H9 (cell line): ENCODE measurements around the gene WHRN. TPM values are rescaled to one million over a fixed set of nuclear protein-coding genes. Genes with fewer than 3 reads are reported as not detected.

Experiments used
- DNase-seq: peaks from one replicate; pipeline ENCODE4 v3.0.0-alpha.2; 2017
- H2AFZ ChIP-seq: one replicate; pipeline ENCODE4 v1.6.1; 2013; ENCODE audit warnings: mild to moderate bottlenecking, low read length, control low read depth, moderate library complexity
- H2AK5ac ChIP-seq: 2 replicates; pipeline ENCODE4 v1.6.1; 2013; ENCODE audit warnings: low read length, control low read depth, mixed read lengths; ENCODE audit not compliant: insufficient read length
- H2BK120ac ChIP-seq: one replicate; pipeline ENCODE4 v1.6.1; 2013; ENCODE audit warnings: low read depth, mild to moderate bottlenecking, low read length, control low read depth, inconsistent platforms; ENCODE audit not compliant: poor library complexity, severe bottlenecking
- H2BK12ac ChIP-seq: 2 replicates; pipeline ENCODE4 v1.6.1; 2013; ENCODE audit warnings: low read length, control low read depth, mixed read lengths, low read depth; ENCODE audit not compliant: insufficient read length
- H2BK15ac ChIP-seq: 2 replicates; pipeline ENCODE4 v1.6.1; 2013; ENCODE audit warnings: low read depth, low read length, control low read depth
- H2BK20ac ChIP-seq: one replicate; pipeline ENCODE4 v1.6.1; 2013; ENCODE audit warnings: low read depth, mild to moderate bottlenecking, low read length, control low read depth, inconsistent platforms; ENCODE audit not compliant: poor library complexity, severe bottlenecking
- H2BK5ac ChIP-seq: 2 replicates; pipeline ENCODE4 v1.6.1; 2013; ENCODE audit warnings: low read length, control low read depth, mixed read lengths; ENCODE audit not compliant: insufficient read length
- H3K14ac ChIP-seq: 2 replicates; pipeline ENCODE4 v1.6.1; 2013; ENCODE audit warnings: low read length, control low read depth; ENCODE audit not compliant: insufficient read depth
- H3K18ac ChIP-seq: 2 replicates; pipeline ENCODE4 v1.6.1; 2013; ENCODE audit warnings: low read depth, mild to moderate bottlenecking, mixed read lengths, low read length, control low read depth; ENCODE audit not compliant: insufficient read length
- H3K23ac ChIP-seq: 2 replicates; pipeline ENCODE4 v1.6.1; 2013; ENCODE audit warnings: low read length, control low read depth, mixed read lengths, low read depth; ENCODE audit not compliant: insufficient read length
- H3K23me2 ChIP-seq: 2 replicates; pipeline ENCODE4 v1.6.1; 2013; ENCODE audit warnings: low read depth, mild to moderate bottlenecking, mixed read lengths, low read length, control low read depth; ENCODE audit not compliant: insufficient read length, poor library complexity, severe bottlenecking
- H3K27ac ChIP-seq: 2 replicates; pipeline ENCODE4 v1.5.1; 2013; ENCODE audit warnings: low read length, control low read depth, mixed read lengths, low read depth; ENCODE audit not compliant: insufficient read length
- H3K27me3 ChIP-seq: 2 replicates; pipeline ENCODE4 v1.6.1; 2013; ENCODE audit warnings: low read length, control low read depth, inconsistent platforms; ENCODE audit not compliant: insufficient read depth
- H3K4ac ChIP-seq: 2 replicates; pipeline ENCODE4 v1.6.1; 2013; ENCODE audit warnings: low read depth, mild to moderate bottlenecking, control low read depth, inconsistent platforms, low read length, moderate library complexity
- H3K4me1 ChIP-seq: 2 replicates; pipeline ENCODE4 v1.6.1; 2013; ENCODE audit warnings: low read length, control low read depth, inconsistent platforms; ENCODE audit not compliant: insufficient read depth
- H3K4me2 ChIP-seq: 2 replicates; pipeline ENCODE4 v1.6.1; 2013; ENCODE audit warnings: low read length, control low read depth, mixed read lengths; ENCODE audit not compliant: insufficient read length, insufficient read depth
- H3K56ac ChIP-seq: 2 replicates; pipeline ENCODE4 v1.6.1; 2013; ENCODE audit warnings: low read depth, mild to moderate bottlenecking, mixed read lengths, low read length, control low read depth; ENCODE audit not compliant: insufficient read length
- H3K79me1 ChIP-seq: 2 replicates; pipeline ENCODE4 v1.6.1; 2013; ENCODE audit warnings: low read depth, mild to moderate bottlenecking, moderate library complexity, low read length, control low read depth, inconsistent platforms; ENCODE audit not compliant: insufficient read depth, poor library complexity, severe bottlenecking
- H3K79me2 ChIP-seq: 2 replicates; pipeline ENCODE4 v1.6.1; 2013; ENCODE audit warnings: low read length, control low read depth, inconsistent platforms; ENCODE audit not compliant: insufficient read depth
- H3K9ac ChIP-seq: 2 replicates; pipeline ENCODE4 v1.6.1; 2013; ENCODE audit warnings: low read length, control low read depth, mixed read lengths; ENCODE audit not compliant: insufficient read length; ENCODE audit errors: extremely low read depth
- H3K9me3 ChIP-seq: one replicate; pipeline ENCODE4 v1.6.1; 2013; ENCODE audit warnings: low read depth, low read length, inconsistent platforms; ENCODE audit not compliant: control insufficient read depth
- H3T11ph ChIP-seq: one replicate; pipeline ENCODE4 v1.6.1; 2013; ENCODE audit warnings: mild to moderate bottlenecking, low read length, control low read depth, inconsistent platforms
- H4K20me1 ChIP-seq: one replicate; pipeline ENCODE4 v1.6.1; 2013; ENCODE audit not compliant: control insufficient read depth, insufficient read length, insufficient read depth
- H4K5ac ChIP-seq: 2 replicates; pipeline ENCODE4 v1.6.1; 2013; ENCODE audit warnings: low read depth, mild to moderate bottlenecking, mixed read lengths, low read length, control low read depth; ENCODE audit not compliant: insufficient read length
- H4K8ac ChIP-seq: replicated peaks from 2 replicates; pipeline ENCODE4 v1.6.1; 2013; ENCODE audit warnings: low read length, control low read depth, mixed read lengths, low read depth; ENCODE audit not compliant: insufficient read length
- H4K91ac ChIP-seq: 2 replicates; pipeline ENCODE4 v1.6.1; 2013; ENCODE audit warnings: low read depth, mild to moderate bottlenecking, moderate library complexity, mixed read lengths, low read length, control low read depth; ENCODE audit not compliant: insufficient read length
- H3K27ac Mint-ChIP-seq, 3 experiments: 2 replicates in 2 of 3; 3 replicates in 1 of 3; pipeline ENCODE4 v1.8.0; 2020 to 2021; ENCODE audit warnings: mixed read lengths in 3 of 3, mild to moderate bottlenecking in 1 of 3, moderate library complexity in 1 of 3
- H3K27me3 Mint-ChIP-seq: 2 replicates; pipeline ENCODE4 v1.8.0; 2021; ENCODE audit warnings: low read depth, mild to moderate bottlenecking, moderate library complexity, mixed read lengths
- H3K36me3 Mint-ChIP-seq, 3 experiments: 2 replicates in 2 of 3; 3 replicates in 1 of 3; pipeline ENCODE4 v1.8.0; 2020 to 2021; ENCODE audit warnings: low read depth in 3 of 3, mixed read lengths in 3 of 3; ENCODE audit not compliant: insufficient read depth in 1 of 3
- H3K4me1 Mint-ChIP-seq, 2 experiments: 2 replicates each; pipeline ENCODE4 v1.8.0; 2020; ENCODE audit warnings: mixed read lengths in 2 of 2
- H3K4me3 Mint-ChIP-seq, 2 experiments: 2 replicates in 1 of 2; 3 replicates in 1 of 2; pipeline ENCODE4 v1.8.0; 2020 to 2021; ENCODE audit warnings: mild to moderate bottlenecking in 2 of 2, mixed read lengths in 2 of 2, moderate library complexity in 1 of 2
- H3K9me3 Mint-ChIP-seq, 2 experiments: 2 replicates in 1 of 2; 3 replicates in 1 of 2; pipeline ENCODE4 v1.8.0; 2020; ENCODE audit warnings: mild to moderate bottlenecking in 2 of 2, mixed read lengths in 2 of 2, moderate library complexity in 1 of 2
- CTCF ChIP-seq: fragments of 200-600 bp; sonication (generic); conservative IDR thresholded peaks from 3 replicates; pipeline ENCODE4 v1.8.0; 2021; ENCODE audit warnings: antibody characterized with exemption, mild to moderate bottlenecking
- WGBS: extraction: QIAGEN DNeasy Blood & Tissue Kit; methylation state at CpG from one replicate; pipeline ENCODE4 v1.1.7; 2013; ENCODE audit warnings: missing lambda C conversion rate, low lambda C conversion rate, mixed read lengths; ENCODE audit not compliant: insufficient read length; ENCODE audit errors: extremely low coverage; 5-methylcytosine and 5-hydroxymethylcytosine counted together
- total RNA-seq: library from RNA; stranded (reverse); gene quantifications from 2 replicates; pipeline ENCODE4 v1.2.1, GENCODE V29; 2021

The WHRN gene
- total RNA-seq, 1 experiment from 2014 or later: 2.2 TPM

GRCh38 chr9:114407889-114408288 lies 97.4 kb downstream of the WHRN start:
- no peak for TF ChIP-seq CTCF
- Histone ChIP-seq H2BK20ac (no peak overlapping the region), H4K8ac (no peak overlapping the region), H2AK5ac (no peak overlapping the region), H2BK15ac (no peak overlapping the region), H3K9ac (no peak overlapping the region), H3T11ph (no peak overlapping the region), H3K79me2 (no peaks in the 10 kb centered on the region), H3K4me1 (peaks cover 5% of the 10 kb centered on the region; the same call in 1 of the 2 replicates), H3K27ac (no peak overlapping the region), H4K20me1 (no peaks in the 10 kb centered on the region), H2AFZ (no peak overlapping the region), H3K9me3 (no peaks in the 10 kb centered on the region), H3K14ac (no peak overlapping the region), H2BK12ac (no peak overlapping the region), H3K27me3 (no peaks in the 10 kb centered on the region), H4K5ac (no peak overlapping the region), H2BK120ac (no peak overlapping the region), H3K56ac (no peak overlapping the region), H3K4me2 (no peak overlapping the region), H3K4ac (no peak overlapping the region), H3K23me2 (no peaks in the 10 kb centered on the region), H3K23ac (no peak overlapping the region), H3K79me1 (no peaks in the 10 kb centered on the region), H2BK5ac (no peak overlapping the region), H3K18ac (no peak overlapping the region), H4K91ac (no peak overlapping the region)
- peaks cover 21 to 44% of the 10 kb centered on the region in 2 experiments for H3K4me1 Mint-ChIP-seq
- DNase-seq: no peak
- no peaks in the 10 kb centered on the region for H3K9me3 Mint-ChIP-seq
- H3K27me3 Mint-ChIP-seq: peaks cover 7% of the 10 kb centered on the region
- peaks cover 0 to 1% (median 0%) of the 10 kb centered on the region in 3 experiments; a peak in 1 of 7 replicates for H3K36me3 Mint-ChIP-seq
- H3K27ac Mint-ChIP-seq: no peak overlapping the region
- WGBS: no CpG with 5 or more reads among the region's 5 CpGs
- H3K4me3 Mint-ChIP-seq: no peak overlapping the region
